GM18858 (cell line): ENCODE results near the gene RBM23.
A peak's percentile ranks its signal among the peaks of the same experiment; 100 is the strongest.
"Not testable (repeated sequence)": the region's sequence is repeated elsewhere in the genome, so short reads cannot be mapped to it uniquely, and the experiment has no call there.

Experiments used
- ATAC-seq: cut with Tn5 transposase; IDR thresholded peaks from one replicate; pipeline ENCODE4 v1.9.1; 2021; ENCODE audit not compliant: unreplicated experiment

RBM23 gene

GRCh38 chr14:22870811-22871223 is 48.1 kb downstream of the RBM23 start:
- peak; percentile 37 for ATAC-seq

GRCh38 chr14:22866874-22867273 is 52.1 kb downstream of the RBM23 start:
- ATAC-seq = no peak

DNA sequence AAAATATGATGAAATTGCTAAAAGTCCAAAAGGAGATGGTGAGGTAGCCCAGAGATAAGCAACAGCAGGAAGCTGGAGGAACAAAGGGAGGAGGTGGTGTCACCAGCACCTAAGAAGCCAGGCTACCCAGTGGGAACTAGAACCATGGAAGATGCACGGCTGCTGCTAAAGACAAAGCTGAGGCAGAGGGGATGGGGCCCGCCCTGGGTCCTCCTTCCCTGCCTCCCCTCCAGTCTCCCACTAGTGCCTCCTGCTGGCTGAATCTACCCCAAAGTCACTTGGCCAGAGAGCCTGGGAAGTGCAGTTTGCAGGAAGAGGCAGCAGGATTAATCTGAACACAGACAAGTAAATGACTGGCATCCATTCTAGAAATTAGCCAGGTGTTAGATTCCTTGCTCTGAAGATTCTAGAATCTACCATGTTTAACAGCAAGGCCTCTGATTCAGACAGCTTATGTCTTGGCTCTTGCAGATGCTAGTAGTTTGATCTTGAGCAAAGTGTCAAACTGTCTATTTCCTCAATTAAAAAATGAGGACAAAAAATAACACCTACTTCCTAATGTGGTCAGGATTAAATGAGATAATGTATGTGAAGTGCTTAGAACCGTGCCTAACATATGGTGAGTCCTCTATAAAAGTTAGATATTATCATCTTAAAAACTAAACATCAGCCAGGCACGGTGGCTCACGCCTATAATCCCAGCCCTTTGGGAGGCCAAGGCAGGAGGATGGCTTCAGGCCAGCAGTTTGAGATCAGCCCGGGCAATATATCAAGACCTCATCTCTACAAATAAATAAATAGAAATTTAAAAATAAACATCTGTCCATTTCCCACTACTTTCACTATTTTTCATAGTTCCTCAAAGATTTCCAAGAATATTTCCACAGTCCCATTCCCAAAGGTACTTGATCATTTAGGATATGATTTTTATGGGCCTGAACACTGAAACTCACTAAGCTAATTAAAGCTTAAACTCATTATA is 53.2 kb downstream of the RBM23 start:
- no peak for ATAC-seq

DNA sequence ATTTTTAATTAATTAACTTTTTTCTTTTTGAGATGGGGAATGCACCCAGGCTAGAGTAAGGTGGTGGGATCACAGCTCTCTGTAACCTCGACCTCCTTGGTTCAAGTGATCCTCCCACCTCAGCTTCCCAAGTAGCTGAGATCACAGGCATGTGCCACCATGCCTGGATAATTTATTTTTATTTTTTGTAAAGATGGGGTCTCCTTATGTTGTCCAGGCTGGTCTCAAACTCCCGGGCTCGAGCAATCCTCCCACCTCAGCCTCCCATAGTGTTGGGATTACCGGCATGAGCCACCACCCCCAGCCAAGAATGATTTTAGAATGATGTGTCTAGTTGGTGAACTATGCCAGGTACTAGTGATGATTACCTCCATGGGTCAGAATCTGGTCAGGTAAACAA is 54.0 kb downstream of the RBM23 start:
- ATAC-seq = no peak

DNA sequence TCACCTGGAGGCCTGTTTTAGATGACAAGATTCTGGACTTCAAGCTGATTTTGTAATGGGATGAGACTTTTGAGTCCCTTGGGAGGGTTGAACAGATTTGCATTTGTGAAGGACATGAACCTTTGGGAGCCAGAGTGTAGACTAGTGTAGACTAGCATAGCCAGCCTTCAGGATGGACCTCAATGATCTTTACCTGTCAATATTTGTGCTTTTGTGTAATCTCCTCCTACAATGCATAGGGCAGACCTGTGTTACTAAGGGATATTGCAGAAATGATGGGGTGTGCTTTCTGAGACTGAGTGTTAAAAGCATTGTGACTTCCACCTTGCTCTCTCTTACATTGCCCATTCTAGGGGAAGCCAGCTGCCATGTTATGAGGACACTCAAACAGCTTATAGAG is 57.3 kb downstream of the RBM23 start:
- no peak for ATAC-seq

DNA sequence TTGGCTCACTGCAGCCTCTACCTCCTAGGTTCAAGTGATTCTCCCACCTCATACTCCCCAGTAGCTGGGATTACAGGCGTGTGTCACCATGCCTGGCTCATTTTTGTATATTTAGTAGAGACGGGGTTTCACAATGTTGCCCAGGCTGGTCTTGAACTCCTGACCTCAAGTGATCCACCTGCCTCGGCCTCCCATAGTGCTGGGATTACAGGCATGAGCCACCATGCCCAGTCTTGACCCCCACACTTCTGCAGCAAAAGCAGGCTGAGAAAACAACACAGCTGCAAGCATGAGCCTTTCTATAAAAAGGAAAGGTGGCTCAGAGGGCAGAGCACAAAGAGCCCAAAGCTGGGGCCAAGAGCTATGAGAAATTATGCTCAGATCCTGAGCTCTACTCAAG is 58.6 kb downstream of the RBM23 start:
- ATAC-seq = not testable (repeated sequence)

DNA sequence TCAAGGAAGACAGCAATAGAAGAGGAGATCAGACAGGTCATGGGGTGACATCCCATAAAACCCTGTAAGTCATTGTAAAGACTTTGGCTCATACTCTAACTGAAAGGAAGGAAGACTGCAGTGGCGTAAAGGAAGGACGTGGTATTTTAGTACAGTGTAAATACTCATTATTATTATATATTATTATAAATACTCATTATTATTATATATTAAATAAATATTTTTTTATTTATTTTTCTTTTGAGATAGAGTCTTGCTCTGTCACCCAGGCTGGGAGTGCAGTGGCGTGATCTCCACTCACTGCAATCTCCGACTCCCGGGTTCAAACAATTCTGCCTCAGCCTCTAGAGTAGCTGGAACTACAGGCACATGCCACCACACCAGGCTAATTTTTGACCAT is 62.5 kb downstream of the RBM23 start:
- no peak for ATAC-seq

DNA sequence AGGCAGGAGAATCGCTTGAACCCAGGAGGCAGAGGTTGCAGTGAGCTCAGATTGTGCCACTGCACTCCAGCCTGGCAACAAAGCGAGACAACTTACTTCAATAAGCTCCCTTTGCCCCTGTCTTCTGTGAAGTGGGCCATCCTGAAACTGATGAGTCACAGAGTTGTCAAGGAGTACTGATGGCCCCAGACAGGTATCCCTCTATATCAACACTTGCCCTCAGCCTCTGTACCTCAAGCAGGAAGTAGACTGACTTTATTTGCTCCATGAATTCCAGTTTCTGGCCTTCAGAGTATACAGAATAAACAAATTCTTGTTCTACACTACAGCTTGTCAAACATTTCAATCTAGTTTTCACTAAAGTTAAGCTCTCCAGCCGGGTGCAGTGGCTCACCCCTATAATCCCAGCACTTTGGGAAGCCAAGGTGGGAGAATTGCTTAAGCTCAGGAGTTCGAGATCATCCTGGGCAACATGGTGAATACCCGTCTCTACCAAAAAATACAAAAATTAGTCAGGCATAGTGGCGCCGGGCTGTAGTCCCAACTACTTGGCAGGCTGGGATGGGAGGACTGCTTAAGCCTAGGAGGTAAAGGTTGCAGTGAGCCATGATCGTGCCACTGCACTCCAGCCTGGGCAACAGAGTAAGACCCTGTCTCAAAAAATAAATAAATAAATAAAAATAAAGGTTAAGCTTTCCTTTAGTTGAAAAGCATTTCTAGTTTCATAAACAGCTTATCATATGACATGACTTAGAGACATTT is 63.8 kb downstream of the RBM23 start:
- no peak for ATAC-seq

GRCh38 chr14:22854296-22854695 is 64.7 kb downstream of the RBM23 start:
- ATAC-seq = not testable (repeated sequence)

GRCh38 chr14:22852940-22853767 is 65.8 kb downstream of the RBM23 start:
- ATAC-seq = peak; percentile 43

DNA sequence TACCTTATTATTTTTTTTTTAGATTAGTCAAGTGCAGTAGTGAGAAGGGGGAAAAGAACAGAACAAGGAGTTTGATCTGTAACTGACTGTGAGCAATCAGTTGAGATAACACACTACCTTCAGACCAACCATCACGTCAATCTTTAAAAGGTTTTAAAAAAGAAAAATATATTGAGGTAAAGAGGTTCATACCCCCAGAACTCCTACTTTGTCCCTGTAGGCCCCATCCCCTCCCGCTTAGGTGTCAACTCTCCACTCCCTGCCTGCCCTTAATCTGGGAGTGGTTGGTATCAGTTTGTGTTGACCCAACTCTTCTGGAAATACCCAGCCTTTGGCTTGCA is 66.4 kb downstream of the RBM23 start:
- ATAC-seq = no peak

GRCh38 chr14:22852178-22852577 is 66.8 kb downstream of the RBM23 start:
- ATAC-seq = not testable (repeated sequence)

GRCh38 chr14:22850944-22851764 is 67.8 kb downstream of the RBM23 start:
- no peak for ATAC-seq

GRCh38 chr14:22849212-22849819 is 69.6 kb downstream of the RBM23 start:
- ATAC-seq = no peak

GRCh38 chr14:22848351-22849164 is 70.4 kb downstream of the RBM23 start:
- no peak for ATAC-seq

DNA sequence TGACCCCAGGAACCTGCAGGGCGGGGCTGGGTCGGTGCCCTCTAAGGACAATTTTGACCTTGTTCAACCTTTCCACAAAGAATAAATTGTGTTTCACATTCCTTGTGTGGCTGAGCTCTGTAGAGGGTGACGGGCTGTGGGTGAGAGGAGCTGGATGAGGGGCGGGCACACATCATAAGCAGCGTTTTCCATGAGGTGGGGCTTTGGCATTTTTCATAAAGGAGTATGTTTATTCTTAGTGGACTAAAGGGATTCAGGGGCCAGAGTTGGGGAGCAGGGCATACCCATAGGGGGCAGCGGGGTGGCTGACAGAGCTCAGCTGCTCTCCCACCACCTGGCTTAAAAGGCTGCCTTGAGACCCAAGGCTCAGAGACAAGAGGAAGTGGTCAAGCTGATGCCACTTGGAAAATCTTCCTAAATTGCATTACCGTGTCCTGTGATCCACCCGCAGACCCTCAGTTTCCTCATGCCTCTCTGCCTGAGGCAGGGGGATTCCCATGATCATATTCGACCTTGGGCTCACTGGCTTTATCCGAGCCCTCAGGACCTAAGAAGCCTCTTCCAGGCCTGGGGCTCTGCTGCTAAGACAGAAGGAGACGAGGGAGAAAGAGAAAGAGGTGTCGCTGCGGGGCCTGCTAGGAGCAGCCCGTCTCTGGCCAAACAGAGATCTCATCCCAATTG is 71.1 kb downstream of the RBM23 start:
- ATAC-seq = no peak

DNA sequence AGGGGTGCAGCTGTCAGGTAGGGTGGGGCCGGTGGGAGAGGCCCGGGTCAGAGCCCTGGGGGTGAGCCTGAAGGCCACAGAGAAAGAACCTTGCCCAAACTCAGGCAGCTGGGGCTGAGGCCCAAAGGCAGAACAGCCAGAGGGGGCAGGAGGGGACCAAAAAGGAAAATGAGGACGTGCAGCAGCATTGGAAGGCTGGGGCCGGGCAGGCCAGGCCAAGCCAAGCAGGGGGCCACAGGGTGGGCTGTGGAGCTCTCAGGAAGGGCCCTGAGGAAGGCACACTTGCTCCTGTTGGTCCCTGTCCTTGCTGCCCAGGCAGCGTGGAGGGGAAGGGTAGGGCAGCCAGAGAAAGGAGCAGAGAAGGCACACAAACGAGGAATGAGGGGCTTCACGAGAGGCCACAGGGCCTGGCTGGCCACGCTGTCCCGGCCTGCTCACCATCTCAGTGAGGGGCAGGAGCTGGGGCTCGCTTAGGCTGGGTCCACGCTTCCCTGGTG is 72.1 kb downstream of the RBM23 start:
- ATAC-seq = no peak
